Effector CD8-positive, alpha-beta T cell (primary cell): ENCODE data around the gene LGALS4.
A peak's percentile ranks its signal among the peaks of the same experiment; 100 is the strongest.
"Not testable (repeated sequence)": the region's sequence is repeated elsewhere in the genome, so short reads cannot be mapped to it uniquely, and the experiment has no call there.

Experiments
- DNase-seq: peaks from one replicate; lab custom pipeline; 2025; lab: John Stamatoyannopoulos, UW
- total RNA-seq, 4 experiments: gene quantifications; one replicate each; lab custom pipeline; 2026; lab: John Stamatoyannopoulos, UW

Gene LGALS4, protein sequence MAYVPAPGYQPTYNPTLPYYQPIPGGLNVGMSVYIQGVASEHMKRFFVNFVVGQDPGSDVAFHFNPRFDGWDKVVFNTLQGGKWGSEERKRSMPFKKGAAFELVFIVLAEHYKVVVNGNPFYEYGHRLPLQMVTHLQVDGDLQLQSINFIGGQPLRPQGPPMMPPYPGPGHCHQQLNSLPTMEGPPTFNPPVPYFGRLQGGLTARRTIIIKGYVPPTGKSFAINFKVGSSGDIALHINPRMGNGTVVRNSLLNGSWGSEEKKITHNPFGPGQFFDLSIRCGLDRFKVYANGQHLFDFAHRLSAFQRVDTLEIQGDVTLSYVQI
- 2.2 to 3.3 (median 3.0) reads per million in 4 experiments for total RNA-seq

GRCh38 chr19:38812841-38813320 lies at the start of gene LGALS4:
Gene LGALS4, minus strand, starts transcription at chr19:38812945. Its CDS starts 59 bp downstream, at chr19:38812886.
- DNase-seq = no peak

GRCh38 chr19:38861368-38861767 lies 48.6 kb upstream of the LGALS4 start:
- no peak for DNase-seq

- DNase-seq = not testable (repeated sequence)
These were observed 47.0 kb upstream of the LGALS4 start for GRCh38 chr19:38859631-38860204.

DNA sequence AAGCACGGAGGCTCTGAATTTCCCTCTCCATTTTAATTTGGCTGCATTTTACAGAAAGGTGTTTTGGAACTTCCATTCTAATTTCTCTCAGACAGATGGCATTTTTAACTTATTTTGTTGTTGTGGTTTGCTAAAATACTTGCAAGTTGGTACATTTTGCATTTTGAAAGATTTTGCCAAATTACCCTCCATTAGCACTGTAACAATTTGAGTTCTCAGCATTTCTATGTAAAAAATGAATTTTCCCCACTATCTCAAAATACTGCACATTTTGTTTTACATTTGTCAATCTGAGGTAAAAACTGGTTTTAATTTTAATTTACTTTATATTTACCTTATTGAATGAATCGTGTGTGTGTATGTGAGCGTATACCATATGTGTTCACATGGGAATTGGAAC lies 44.1 kb upstream of the LGALS4 start:
- no peak for DNase-seq

DNA sequence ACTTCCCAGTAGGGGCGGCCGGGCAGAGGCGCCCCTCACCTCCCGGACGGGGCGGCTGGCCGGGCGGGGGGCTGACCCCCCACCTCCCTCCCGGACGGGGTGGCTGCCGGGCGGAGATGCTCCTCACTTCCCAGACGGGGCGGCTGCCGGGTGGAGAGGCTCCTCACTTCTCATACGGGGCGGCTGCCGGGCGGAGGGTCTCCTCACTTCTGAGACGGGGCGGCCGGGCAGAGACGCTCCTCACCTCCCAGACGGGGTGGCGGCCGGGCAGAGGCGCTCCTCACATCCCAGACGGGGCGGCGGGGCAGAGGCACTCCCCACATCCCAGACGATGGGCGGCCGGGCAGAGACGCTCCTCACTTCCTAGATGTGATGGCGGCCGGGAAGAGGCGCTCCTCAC lies 43.0 kb upstream of the LGALS4 start:
- not testable (repeated sequence) for DNase-seq

- not testable (repeated sequence) for DNase-seq
These were observed 42.2 kb upstream of the LGALS4 start for GRCh38 chr19:38854961-38855360.

DNA sequence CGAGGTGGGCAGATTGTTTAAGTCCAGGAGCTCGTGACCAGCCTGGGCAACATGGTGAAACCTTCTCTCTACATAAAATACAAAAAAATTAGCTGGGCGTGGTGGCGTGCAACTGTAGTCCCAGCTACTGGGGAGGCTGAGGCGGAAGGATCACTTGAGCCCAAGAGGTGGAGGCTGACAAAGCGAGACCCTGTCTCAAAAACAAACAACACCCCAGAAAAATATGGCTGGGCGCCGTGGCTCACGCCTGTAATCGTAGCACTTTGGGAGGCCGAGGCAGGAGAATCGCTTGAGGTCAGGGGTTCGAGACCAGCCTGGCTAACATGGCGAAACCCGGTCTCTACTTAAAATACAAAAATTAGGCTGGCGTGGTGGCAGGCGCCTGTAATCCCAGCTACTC lies 40.5 kb upstream of the LGALS4 start:
- DNase-seq = no peak

DNA sequence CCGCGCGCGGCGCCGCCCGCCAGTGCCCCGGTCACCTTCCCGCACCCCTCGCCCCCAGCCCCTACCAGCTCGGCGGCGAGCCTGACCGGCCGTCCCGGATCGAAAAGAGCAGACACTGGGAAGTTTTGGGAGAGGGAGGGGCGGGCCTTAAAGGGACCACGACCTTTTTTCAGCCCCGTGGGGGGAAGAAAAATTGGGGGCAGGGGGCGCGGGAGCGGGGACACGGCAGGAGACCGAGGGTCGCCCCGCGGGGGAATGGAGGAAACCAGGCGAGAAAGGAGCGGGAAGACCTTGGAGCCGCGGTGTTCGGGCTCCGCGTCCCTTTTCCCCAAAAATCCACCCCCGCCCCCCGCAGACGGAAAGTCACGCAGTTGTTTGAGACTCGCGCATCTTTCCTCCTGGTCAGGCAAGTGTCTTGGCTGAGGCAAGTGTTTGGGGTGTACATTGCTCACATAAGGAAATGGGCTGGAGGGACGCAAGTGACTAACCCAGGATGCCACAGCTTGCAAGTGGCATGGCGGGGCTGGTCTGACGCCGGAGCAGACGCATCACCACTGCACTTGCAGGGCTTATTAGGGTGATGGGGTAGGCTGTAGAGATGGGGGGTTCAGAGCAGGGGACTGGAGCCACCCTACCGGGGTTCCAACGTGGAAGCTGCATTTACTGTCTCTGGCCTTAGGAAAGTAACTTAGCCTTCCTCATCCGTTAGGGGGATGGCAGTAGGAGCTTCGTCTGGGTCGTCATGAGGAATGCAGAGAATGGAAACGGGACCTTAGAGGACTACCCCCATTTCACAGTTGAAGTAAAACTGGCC lies 39.7 kb upstream of the LGALS4 start:
- DNase-seq = peak; percentile 34

GRCh38 chr19:38851622-38852230 lies 39.0 kb upstream of the LGALS4 start:
- DNase-seq = peak; percentile 80

DNA sequence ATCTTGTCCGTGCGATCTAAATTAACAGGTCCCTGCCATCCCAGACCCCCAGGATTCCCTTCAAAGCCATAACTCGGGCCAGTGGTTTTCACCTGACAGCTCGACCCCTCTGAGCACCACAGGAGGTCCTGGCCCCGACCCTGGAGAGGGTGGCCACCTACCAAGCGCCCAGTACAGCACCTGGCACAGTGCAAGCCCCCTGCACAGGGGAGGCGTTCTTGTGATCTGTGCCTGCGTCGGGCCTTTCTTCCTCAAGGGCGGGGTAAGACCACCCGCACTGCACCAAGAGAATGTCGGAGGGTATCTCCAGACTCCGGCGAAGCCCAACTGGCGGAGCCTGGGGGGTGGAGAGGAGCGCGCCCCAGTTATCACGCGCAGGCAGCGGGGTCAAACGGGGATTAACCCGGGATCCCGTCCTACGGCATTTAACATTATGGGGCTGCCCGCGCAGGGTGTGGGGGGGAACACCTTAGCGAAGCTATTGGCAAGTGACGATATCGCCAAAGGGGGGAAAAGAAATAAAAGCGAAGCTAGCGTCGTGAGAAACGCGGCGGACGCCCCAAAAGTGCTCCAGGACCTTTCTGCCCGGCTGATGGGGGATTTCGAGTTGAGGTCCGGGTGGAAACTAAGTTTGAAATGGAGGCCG lies 38.4 kb upstream of the LGALS4 start:
- peak; percentile 38 for DNase-seq

DNA sequence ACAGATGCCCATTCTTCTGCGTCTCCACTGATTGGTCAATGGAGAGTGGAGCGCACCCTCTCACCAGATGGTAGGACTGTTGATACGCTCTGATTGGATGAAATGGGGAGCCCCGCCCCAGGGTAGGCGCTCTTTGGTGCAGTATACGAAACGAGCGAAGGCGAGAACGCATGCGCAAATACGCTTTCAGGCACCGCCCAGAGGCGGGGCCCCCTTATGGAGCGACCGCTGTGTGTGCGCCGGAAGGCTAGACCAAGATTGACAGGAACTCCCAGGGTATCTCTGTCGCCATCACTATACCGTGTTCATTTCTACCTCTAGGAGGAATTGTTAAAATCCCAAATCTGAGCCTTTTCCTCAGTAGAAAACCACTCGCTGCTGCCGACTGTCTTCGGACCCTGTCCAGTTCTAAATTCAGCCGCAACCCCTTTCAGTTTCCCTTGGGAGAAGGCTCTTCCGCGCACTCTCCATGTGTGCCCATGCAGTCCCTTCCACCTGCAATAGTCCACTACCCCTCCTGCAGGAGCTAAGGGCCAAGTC lies 37.8 kb upstream of the LGALS4 start:
- peak; percentile 100 for DNase-seq

DNA sequence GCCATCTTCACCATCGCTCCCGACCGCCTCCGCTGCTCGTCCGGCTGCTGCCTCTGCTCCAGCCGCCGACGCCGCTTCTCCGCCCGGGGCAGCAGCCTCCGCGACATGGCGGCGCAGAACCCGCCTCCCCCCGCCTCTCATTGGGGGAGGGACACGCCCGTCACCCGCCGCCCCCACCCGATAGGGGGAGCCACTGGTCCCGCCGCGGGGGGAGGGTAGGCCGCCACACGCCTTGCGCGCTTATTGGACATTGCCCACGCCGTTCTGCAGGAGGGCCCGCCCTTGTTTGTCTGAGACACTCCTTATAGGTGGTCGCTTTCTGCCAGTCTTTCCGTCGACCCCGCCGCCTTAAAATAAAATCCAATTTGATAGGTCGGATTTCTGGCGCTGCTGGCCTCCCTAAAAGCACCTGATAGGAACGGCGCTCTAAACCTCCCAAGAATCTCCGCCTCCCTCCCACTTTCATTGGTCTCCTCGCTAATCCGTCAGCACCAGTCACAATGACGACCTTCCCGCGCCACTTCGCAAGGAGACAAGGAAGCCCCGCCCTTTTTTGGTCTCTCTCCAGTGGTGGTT lies 37.2 kb upstream of the LGALS4 start, which contains the start of gene HNRNPL:
TSS of gene HNRNPL (minus strand) at position 127 of the 576 bp plus-strand sequence. CDS start at position 107, 20 bp downstream.
- DNase-seq = peak; percentile 100

DNA sequence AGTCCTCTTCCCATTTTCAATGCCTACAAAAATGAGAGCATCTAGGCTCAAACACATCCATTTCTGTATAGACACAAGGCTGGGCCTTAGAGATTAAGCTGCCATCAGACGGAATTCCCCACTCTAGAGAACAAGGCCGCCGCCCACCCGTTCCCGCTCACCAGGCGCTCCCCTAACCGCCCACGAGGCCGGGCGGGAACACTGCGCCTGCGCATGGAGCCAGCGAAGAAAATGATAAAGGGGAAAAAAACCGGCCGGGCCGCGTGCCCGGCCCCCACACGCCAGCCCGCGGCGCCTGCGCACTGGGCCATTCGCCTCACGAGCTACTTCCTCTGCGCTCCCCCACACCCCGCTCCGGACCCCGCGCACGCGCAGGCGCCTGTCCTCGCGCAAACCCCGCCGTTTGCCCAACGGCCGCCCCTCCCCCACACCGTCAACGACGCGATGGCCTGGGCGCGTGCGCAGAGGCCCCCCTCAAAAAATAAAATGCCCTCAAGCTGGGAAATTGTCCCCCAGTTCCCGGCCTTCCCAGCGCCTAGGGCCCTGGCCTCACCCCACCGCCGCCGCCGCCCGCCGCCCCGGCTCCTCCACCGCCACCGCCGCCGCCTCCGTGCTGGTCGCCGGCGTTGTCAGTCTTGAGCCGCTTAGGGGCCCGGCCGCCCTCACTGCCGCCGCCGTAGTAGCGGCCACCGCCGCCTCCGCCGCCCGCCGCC lies 36.6 kb upstream of the LGALS4 start:
- peak; percentile 97 for DNase-seq

DNA sequence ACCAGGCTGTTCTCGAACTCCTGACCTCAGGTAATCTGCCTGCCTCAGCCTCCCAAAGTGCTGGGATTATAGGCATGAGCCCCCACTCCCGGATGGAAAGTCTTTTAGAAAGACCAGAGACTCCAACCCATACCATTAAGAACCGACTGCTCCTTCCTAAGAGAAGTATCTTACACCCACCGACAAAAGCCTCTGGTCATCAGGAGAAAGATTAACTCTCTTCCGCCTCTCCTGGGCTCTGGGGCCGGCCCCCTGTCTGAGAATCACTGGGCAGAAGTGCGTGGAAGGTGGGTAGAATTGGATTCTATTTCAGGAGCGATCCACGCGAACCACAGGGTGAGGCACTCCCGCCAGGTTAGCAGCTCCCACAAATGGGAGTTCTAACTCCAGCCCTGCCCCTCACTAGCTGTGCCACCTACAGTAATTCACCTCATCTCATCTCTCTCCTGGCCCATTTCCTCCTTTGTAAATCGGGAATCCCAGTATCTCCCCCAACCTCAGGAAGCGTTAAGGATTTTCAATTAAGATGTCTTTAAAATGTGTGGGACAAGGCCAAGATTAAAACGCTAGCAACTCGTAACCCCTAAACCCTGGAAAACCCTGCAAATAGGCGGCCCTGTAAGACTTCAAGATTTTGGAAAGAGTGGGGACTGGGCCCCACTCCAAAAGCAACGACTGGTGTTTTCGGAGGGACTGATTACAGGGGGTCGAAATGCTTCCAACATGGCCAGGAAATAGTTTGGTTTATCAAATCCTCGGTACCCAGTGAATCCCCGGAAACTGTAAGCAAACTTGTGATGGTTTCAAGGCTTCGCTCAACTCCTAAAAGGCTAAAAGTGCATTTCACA lies 35.8 kb upstream of the LGALS4 start:
- DNase-seq = no peak

DNA sequence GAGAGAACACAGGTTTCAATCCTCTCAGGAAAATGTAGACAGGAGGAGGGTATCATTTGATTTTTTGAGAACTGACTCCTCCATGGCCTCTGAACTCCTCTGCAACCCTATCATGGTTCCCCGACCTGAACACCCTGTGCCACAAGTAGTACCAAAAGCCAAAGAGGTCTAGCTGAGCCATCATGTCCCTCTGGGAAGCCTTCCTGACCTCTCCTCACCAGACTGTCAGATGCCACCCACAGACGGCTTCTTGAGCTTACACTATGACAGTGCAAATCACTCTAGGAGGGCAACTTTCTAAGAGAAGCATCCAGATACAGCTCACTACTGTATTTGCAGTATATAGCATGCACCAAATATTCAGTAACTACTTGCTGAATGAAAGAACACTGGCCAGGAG lies 33.4 kb upstream of the LGALS4 start:
- DNase-seq = no peak

DNA sequence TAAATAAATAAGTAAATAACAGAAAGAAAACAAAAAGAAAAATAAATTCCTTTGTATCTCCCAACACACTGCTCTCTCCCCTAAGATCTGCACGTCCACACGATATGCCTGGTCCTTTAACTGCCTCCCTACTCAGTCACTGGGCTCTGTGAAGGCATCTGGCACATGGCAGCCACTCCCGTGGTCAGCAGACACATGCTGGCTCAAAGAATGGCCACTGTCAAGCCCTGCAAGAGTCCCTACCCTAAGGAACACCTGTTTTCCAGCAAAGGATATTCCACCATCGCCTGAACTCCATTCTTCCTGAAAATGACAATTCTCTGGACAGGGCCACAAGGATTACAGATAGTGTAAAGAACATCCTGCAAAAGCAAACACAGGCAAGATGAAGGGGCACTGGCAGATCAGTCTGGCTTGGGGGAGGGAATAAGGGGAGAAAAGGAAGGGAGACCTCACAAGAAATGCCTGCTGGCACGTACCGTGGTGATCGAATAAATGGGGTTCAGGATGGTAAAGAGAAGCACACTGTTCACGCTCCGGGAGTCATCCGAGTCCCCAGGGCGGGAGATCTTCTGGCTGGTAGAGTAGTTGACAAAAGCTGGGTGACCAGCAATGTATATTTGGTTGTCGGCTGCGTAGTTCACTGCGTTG lies 32.8 kb upstream of the LGALS4 start:
- DNase-seq = no peak

GRCh38 chr19:38844093-38844686 lies 31.4 kb upstream of the LGALS4 start:
- no peak for DNase-seq

GRCh38 chr19:38843175-38843758 lies 30.5 kb upstream of the LGALS4 start:
- no peak for DNase-seq
